Liver (tissue), 9 donors: ENCODE results near the gene RNF215. TPM values are rescaled to one million over a fixed set of nuclear protein-coding genes. Genes with fewer than 3 reads are reported as not detected.

Experiments used
- DNase-seq: peaks from one replicate; pipeline ENCODE4 v3.0.0-alpha.2; 2017; ENCODE audit warnings: low spot score
- H3K27ac ChIP-seq, 2 donors: one replicate each; pipeline ENCODE4 v1.7.0; 2013; ENCODE audit warnings: inconsistent platforms in 2 of 2, low read length in 2 of 2, control low read depth in 1 of 2, low read depth in 1 of 2, mild to moderate bottlenecking in 1 of 2
- H3K27me3 ChIP-seq, 4 donors: one replicate each; pipeline versions ENCODE4 v1.6.1 to v1.7.0; 2013; ENCODE audit warnings: low read length in 3 of 4, inconsistent platforms in 1 of 4, mild to moderate bottlenecking in 1 of 4, moderate library complexity in 1 of 4; ENCODE audit not compliant: control insufficient read depth in 4 of 4, insufficient read depth in 4 of 4
- H3K36me3 ChIP-seq, 4 donors: one replicate each; pipeline versions ENCODE4 v1.6.1 to v1.7.0; 2013; ENCODE audit warnings: low read length in 3 of 4, mild to moderate bottlenecking in 3 of 4, low read depth in 1 of 4, moderate library complexity in 1 of 4; ENCODE audit not compliant: control insufficient read depth in 4 of 4, insufficient read depth in 3 of 4
- H3K4me1 ChIP-seq, 4 donors: one replicate each; pipeline versions ENCODE4 v1.6.1 to v1.7.0; 2013; ENCODE audit warnings: low read length in 3 of 4, mild to moderate bottlenecking in 3 of 4, moderate library complexity in 1 of 4; ENCODE audit not compliant: control insufficient read depth in 4 of 4, insufficient read depth in 4 of 4
- H3K4me3 ChIP-seq, 3 donors: one replicate each; pipeline versions ENCODE4 v1.6.1 to v1.7.0; 2013; ENCODE audit warnings: low read length in 3 of 3, control low read depth in 1 of 3, low read depth in 1 of 3, mild to moderate bottlenecking in 1 of 3
- H3K9ac ChIP-seq, 2 donors: one replicate each; pipeline ENCODE4 v1.7.0; 2013; ENCODE audit warnings: low read length in 2 of 2, mild to moderate bottlenecking in 2 of 2, moderate library complexity in 2 of 2, control low read depth in 1 of 2, low read depth in 1 of 2
- H3K9me3 ChIP-seq, 4 donors: one replicate each; pipeline versions ENCODE4 v1.6.1 to v1.7.0; 2013; ENCODE audit warnings: low read length in 3 of 4; ENCODE audit not compliant: control insufficient read depth in 4 of 4
- EGR1 ChIP-seq, 2 donors: IDR thresholded peaks; 2 replicates each; pipeline ENCODE4 v1.6.1; 2016 to 2018; ENCODE audit warnings: antibody characterized with exemption in 2 of 2, low read depth in 2 of 2
- FOXA1 ChIP-seq: IDR thresholded peaks from 2 replicates; pipeline ENCODE4 v1.6.1; 2016; ENCODE audit warnings: antibody characterized with exemption
- GABPA ChIP-seq, 2 donors: IDR thresholded peaks in 1 of 2; conservative IDR thresholded peaks in 1 of 2; 2 replicates each; pipeline ENCODE4 v1.6.1; 2016; ENCODE audit warnings: antibody characterized with exemption in 2 of 2, mild to moderate bottlenecking in 1 of 2, moderate library complexity in 1 of 2
- HNF4A ChIP-seq, 2 donors: conservative IDR thresholded peaks; 2 replicates each; pipeline ENCODE4 v1.6.1; 2016; ENCODE audit warnings: antibody characterized with exemption in 2 of 2, mild to moderate bottlenecking in 2 of 2
- HNF4G ChIP-seq: IDR thresholded peaks from 2 replicates; pipeline ENCODE4 v1.6.1; 2016; ENCODE audit warnings: antibody characterized with exemption
- NR2F2 ChIP-seq: IDR thresholded peaks from 2 replicates; pipeline ENCODE4 v1.6.1; 2016; ENCODE audit warnings: antibody characterized with exemption
- RAD21 ChIP-seq, 2 donors: IDR thresholded peaks; 2 replicates each; pipeline ENCODE4 v1.6.1; 2016; ENCODE audit warnings: antibody characterized with exemption in 2 of 2, mild to moderate bottlenecking in 2 of 2
- RXRA ChIP-seq, 2 donors: IDR thresholded peaks; 2 replicates each; pipeline ENCODE4 v1.6.1; 2017 to 2018; ENCODE audit warnings: antibody characterized with exemption in 2 of 2, mild to moderate bottlenecking in 1 of 2
- SP1 ChIP-seq: IDR thresholded peaks from 2 replicates; pipeline ENCODE4 v1.6.1; 2018; ENCODE audit warnings: antibody characterized with exemption, mild to moderate bottlenecking
- YY1 ChIP-seq: IDR thresholded peaks from 2 replicates; pipeline ENCODE4 v1.6.1; 2016; ENCODE audit warnings: antibody characterized with exemption, mild to moderate bottlenecking
- WGBS: extraction: QIAGEN DNeasy Blood & Tissue Kit; methylation state at CpG from one replicate; pipeline ENCODE4 v1.1.7; 2013; 5-methylcytosine and 5-hydroxymethylcytosine counted together
- polyA plus RNA-seq, 2 donors: library from polyadenylated mRNA; stranded (reverse) in 1 of 2; unstranded in 1 of 2; fragments of 200-250 nt in 1 of 2; fragments of >200 nt in 1 of 2; fragmentation: Nextera tagmentation in 1 of 2; extraction: Ambion mirVana in 1 of 2; gene quantifications; one replicate each; pipeline versions ENCODE4 v1.2.1 to v1.2.3, GENCODE V29; 2013 to 2015
- total RNA-seq, 2 donors: library from RNA; depleted of rRNA; stranded (reverse); fragments of >200 nt; gene quantifications; one replicate each; pipeline ENCODE4 v1.2.3, GENCODE V29; 2014
- TF ChIP-seq, protein P1 (sequence below): IDR thresholded peaks from 2 replicates; pipeline ENCODE4 v1.6.1; 2016; ENCODE audit warnings: antibody characterized with exemption
- TF ChIP-seq, protein P2 (sequence below): fragments of 150-350 bp; IDR thresholded peaks from 2 replicates; pipeline ENCODE4 v1.5.1; 2017; ENCODE audit warnings: improper control_type of control experiment, low read depth, low read length; ENCODE audit not compliant: missing input control
- TF ChIP-seq, protein P3 (sequence below): IDR thresholded peaks from 2 replicates; pipeline ENCODE4 v1.6.1; 2016; ENCODE audit warnings: antibody characterized with exemption, mild to moderate bottlenecking
- TF ChIP-seq, protein P4 (sequence below): IDR thresholded peaks from 2 replicates; pipeline ENCODE4 v1.6.1; 2016; ENCODE audit warnings: antibody characterized with exemption
- TF ChIP-seq, protein P5 (sequence below): IDR thresholded peaks from 2 replicates; pipeline ENCODE4 v1.6.1; 2016; ENCODE audit warnings: antibody characterized with exemption
- donor health status: healthy.
- donor health status: healthy.
- donor health status: healthy.
- donor health status: healthy.
- donor health status: healthy.

Gene RNF215
- total and polyA plus RNA-seq, 4 donors: 0.71 to 7.3 (median 5.8) TPM

DNA sequence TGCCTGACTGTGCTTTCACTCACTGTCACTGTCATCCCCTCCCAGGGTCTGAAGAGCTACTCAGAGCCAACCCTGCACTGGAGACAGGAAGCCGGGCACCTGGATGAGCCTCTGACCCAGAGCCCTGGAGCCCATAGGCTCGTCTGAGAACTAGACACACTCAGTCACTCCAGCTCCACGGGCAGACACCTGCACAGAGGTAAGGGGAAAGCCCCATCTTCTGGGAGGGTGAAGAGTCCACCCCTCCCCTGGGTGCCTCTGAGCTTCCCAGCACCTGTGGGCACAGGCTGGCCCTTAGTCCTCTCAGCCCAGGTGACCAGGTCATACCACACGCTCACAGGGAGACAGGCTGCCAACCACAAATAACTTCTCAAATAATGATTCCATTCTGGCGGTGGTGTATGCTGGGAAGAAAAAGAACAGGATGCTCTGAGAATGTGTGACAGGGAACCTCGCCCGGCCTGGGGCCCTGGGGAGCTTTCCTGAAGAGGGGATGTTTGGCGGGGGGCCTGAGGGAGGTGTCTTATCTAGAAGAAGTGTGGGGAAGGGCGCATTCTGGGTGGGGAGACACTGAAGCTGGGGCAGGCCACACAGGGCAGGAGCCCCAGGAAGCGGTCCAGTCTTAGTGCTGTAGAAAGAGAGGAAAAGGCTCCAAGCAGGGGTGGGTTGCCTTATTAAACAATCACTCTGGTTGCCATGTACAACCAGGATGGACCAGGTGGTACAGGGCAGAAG is 25.1 kb downstream of the RNF215 start:
- peak; percentile 55 for DNase-seq
- H3K36me3 ChIP-seq: no peaks in the 10 kb centered on the region
- WGBS: 90% methylated on average over 10 of the region's 10 CpGs
- no peak for TF ChIP-seq HNF4G
- TF ChIP-seq GABPA (IDR thresholded peaks at IDR 0.05 in 1 of 2, conservative IDR thresholded peaks at IDR 0.05 in 1 of 2): no peak
- TF ChIP-seq NR2F2: no peak
- TF ChIP-seq, protein P1, sequence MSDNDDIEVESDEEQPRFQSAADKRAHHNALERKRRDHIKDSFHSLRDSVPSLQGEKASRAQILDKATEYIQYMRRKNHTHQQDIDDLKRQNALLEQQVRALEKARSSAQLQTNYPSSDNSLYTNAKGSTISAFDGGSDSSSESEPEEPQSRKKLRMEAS: no peak
- TF ChIP-seq HNF4A (conservative IDR thresholded peaks at IDR 0.05): no peak
- TF ChIP-seq RAD21 (IDR thresholded peaks at IDR 0.05): no peak
- no peak for TF ChIP-seq FOXA1
- TF ChIP-seq, protein P2, sequence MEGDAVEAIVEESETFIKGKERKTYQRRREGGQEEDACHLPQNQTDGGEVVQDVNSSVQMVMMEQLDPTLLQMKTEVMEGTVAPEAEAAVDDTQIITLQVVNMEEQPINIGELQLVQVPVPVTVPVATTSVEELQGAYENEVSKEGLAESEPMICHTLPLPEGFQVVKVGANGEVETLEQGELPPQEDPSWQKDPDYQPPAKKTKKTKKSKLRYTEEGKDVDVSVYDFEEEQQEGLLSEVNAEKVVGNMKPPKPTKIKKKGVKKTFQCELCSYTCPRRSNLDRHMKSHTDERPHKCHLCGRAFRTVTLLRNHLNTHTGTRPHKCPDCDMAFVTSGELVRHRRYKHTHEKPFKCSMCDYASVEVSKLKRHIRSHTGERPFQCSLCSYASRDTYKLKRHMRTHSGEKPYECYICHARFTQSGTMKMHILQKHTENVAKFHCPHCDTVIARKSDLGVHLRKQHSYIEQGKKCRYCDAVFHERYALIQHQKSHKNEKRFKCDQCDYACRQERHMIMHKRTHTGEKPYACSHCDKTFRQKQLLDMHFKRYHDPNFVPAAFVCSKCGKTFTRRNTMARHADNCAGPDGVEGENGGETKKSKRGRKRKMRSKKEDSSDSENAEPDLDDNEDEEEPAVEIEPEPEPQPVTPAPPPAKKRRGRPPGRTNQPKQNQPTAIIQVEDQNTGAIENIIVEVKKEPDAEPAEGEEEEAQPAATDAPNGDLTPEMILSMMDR: no peak
- TF ChIP-seq, protein P3, sequence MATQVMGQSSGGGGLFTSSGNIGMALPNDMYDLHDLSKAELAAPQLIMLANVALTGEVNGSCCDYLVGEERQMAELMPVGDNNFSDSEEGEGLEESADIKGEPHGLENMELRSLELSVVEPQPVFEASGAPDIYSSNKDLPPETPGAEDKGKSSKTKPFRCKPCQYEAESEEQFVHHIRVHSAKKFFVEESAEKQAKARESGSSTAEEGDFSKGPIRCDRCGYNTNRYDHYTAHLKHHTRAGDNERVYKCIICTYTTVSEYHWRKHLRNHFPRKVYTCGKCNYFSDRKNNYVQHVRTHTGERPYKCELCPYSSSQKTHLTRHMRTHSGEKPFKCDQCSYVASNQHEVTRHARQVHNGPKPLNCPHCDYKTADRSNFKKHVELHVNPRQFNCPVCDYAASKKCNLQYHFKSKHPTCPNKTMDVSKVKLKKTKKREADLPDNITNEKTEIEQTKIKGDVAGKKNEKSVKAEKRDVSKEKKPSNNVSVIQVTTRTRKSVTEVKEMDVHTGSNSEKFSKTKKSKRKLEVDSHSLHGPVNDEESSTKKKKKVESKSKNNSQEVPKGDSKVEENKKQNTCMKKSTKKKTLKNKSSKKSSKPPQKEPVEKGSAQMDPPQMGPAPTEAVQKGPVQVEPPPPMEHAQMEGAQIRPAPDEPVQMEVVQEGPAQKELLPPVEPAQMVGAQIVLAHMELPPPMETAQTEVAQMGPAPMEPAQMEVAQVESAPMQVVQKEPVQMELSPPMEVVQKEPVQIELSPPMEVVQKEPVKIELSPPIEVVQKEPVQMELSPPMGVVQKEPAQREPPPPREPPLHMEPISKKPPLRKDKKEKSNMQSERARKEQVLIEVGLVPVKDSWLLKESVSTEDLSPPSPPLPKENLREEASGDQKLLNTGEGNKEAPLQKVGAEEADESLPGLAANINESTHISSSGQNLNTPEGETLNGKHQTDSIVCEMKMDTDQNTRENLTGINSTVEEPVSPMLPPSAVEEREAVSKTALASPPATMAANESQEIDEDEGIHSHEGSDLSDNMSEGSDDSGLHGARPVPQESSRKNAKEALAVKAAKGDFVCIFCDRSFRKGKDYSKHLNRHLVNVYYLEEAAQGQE: no peak
- no peak for TF ChIP-seq EGR1 (IDR thresholded peaks at IDR 0.05; ENCODE audit: low read depth in 2 of 2)
- H3K9me3 ChIP-seq: no peaks in the 10 kb centered on the region
- H3K27ac ChIP-seq: no peak overlapping the region
- no peak overlapping the region for H3K9ac ChIP-seq
- H3K27me3 ChIP-seq: no peaks in the 10 kb centered on the region
- H3K4me1 ChIP-seq: peaks cover 0 to 4% (median 3%) of the 10 kb centered on the region in 4 donors
- no peak overlapping the region for H3K4me3 ChIP-seq

DNA sequence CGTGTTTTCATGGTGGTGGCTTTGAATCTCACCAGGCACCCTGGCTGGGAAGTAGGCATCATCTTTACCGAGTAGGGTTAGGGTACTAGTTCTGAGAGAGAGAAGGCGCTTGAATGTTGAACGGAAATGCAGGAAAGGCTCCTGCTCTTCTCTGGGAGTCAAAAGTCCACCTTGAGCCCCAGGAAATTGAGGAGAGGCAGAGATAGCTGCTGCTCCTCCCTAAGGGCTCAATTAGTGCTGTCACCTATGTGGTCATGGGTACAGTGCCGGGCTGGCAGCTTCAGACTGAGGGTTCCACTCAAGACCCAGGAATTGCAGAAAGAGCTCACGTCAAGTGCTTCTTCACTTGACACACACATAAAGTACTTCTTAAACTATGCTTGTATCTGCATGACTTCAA is 28.7 kb downstream of the RNF215 start:
- Histone ChIP-seq H3K36me3 (no peaks in the 10 kb centered on the region), H3K4me1 (peaks cover 6 to 32% (median 26%) of the 10 kb centered on the region in 4 donors), H3K27me3 (no peaks in the 10 kb centered on the region), H3K27ac (no peak overlapping the region), H3K9me3 (no peaks in the 10 kb centered on the region), H3K9ac (no peak overlapping the region), H3K4me3 (no peak overlapping the region)
- DNase-seq: no peak
- 95% methylated on average over 6 of the region's 6 CpGs for WGBS
- TF ChIP-seq, protein P3: no peak
- TF ChIP-seq, protein P4, sequence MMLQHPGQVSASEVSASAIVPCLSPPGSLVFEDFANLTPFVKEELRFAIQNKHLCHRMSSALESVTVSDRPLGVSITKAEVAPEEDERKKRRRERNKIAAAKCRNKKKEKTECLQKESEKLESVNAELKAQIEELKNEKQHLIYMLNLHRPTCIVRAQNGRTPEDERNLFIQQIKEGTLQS: no peak
- TF ChIP-seq HNF4A (conservative IDR thresholded peaks at IDR 0.05) (no peak), FOXA1 (no peak), RXRA (IDR thresholded peaks at IDR 0.05) (no peak), GABPA (IDR thresholded peaks at IDR 0.05 in 1 of 2, conservative IDR thresholded peaks at IDR 0.05 in 1 of 2) (no peak), HNF4G (no peak), YY1 (no peak), RAD21 (IDR thresholded peaks at IDR 0.05) (no peak), SP1 (no peak), NR2F2 (no peak)
- TF ChIP-seq, protein P2: no peak
- TF ChIP-seq, protein P1: no peak
- TF ChIP-seq, protein P5, sequence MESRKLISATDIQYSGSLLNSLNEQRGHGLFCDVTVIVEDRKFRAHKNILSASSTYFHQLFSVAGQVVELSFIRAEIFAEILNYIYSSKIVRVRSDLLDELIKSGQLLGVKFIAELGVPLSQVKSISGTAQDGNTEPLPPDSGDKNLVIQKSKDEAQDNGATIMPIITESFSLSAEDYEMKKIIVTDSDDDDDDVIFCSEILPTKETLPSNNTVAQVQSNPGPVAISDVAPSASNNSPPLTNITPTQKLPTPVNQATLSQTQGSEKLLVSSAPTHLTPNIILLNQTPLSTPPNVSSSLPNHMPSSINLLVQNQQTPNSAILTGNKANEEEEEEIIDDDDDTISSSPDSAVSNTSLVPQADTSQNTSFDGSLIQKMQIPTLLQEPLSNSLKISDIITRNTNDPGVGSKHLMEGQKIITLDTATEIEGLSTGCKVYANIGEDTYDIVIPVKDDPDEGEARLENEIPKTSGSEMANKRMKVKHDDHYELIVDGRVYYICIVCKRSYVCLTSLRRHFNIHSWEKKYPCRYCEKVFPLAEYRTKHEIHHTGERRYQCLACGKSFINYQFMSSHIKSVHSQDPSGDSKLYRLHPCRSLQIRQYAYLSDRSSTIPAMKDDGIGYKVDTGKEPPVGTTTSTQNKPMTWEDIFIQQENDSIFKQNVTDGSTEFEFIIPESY: no peak
